Activated naive CD4-positive, alpha-beta T cell treated with anti-CD3 and anti-CD28 coated beads, Interleukin-2, amount 10 ng/mL, durations not matched to agents 5 hours and 36 hours (primary cell): ENCODE results near the gene STEAP4. TPM values are rescaled to one million over a fixed set of nuclear protein-coding genes. Genes with fewer than 3 reads are reported as not detected.

ENCODE experiments used
- total RNA-seq, 2 experiments: library from RNA; stranded (reverse); gene quantifications; one replicate each; pipeline ENCODE4 v1.2.3, GENCODE V29; 2021

Gene STEAP4
- not detected for total RNA-seq

GRCh38 chr7:88306590-88307048 lies at the start of gene STEAP4:
Gene STEAP4 (minus strand): TSS chr7:88306894. CDS start chr7:88284269, 22,625 bp downstream.

Other genes starting within 250 kb of the STEAP4 start
- gene SRI, start 86.9 kb downstream of the STEAP4 start, total RNA-seq, result 10 to 100 TPM; 82.0 to 89.6 TPM